Loucy (cell line): ENCODE data around the gene C9orf72.

Source experiments
- EZH2phosphoT487 ChIP-seq: fragments of 200-600 bp; IDR thresholded peaks from 2 replicates; pipeline ENCODE4 v1.6.1; 2018; ENCODE audit warnings: antibody characterized with exemption, mild to moderate bottlenecking, moderate library complexity, borderline replicate concordance
- TF ChIP-seq, protein P1 (sequence below): fragments of 200-600 bp; sonication (generic); conservative IDR thresholded peaks from 2 replicates; pipeline ENCODE4 v1.5.1; 2014; ENCODE audit warnings: mild to moderate bottlenecking, antibody characterized with exemption, low read length

DNA sequence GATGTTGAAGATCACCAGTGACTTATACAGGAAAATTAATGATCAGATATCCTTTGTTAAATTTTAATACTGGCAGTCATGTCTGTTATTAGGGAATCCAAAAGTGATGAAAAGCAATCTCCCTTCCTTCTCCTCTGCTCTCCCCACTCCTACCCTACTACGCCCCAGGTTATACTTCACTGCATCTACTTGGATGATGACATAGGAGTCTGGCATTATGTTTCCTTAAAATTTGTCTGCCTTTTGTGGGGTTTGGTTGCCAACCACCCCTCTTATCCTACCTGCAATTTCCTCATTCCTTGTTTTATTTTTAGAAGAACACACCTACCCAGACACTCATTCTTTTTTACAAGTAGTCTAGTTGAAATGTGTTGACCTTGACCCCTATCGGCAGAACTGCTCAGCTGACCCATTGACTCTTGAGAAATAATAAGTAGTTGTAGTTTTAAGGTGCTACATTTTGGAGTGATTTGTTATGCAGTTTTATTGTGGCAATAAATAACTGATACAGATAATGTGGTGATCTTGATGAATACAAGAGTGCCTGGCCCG lies 38.5 kb downstream of the C9orf72 start:
- TF ChIP-seq, protein P1, sequence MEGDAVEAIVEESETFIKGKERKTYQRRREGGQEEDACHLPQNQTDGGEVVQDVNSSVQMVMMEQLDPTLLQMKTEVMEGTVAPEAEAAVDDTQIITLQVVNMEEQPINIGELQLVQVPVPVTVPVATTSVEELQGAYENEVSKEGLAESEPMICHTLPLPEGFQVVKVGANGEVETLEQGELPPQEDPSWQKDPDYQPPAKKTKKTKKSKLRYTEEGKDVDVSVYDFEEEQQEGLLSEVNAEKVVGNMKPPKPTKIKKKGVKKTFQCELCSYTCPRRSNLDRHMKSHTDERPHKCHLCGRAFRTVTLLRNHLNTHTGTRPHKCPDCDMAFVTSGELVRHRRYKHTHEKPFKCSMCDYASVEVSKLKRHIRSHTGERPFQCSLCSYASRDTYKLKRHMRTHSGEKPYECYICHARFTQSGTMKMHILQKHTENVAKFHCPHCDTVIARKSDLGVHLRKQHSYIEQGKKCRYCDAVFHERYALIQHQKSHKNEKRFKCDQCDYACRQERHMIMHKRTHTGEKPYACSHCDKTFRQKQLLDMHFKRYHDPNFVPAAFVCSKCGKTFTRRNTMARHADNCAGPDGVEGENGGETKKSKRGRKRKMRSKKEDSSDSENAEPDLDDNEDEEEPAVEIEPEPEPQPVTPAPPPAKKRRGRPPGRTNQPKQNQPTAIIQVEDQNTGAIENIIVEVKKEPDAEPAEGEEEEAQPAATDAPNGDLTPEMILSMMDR = no peak
- no peak for TF ChIP-seq EZH2phosphoT487
